Activated naive CD4-positive, alpha-beta T cell (primary cell): ENCODE data around the gene REEP3.
"Not testable (repeated sequence)": the region's sequence is repeated elsewhere in the genome, so short reads cannot be mapped to it uniquely, and the experiment has no call there.

ENCODE experiments used
- DNase-seq, 4 experiments: peaks; one replicate each; lab custom pipeline; 2025; lab: John Stamatoyannopoulos, UW

REEP3 gene, protein sequence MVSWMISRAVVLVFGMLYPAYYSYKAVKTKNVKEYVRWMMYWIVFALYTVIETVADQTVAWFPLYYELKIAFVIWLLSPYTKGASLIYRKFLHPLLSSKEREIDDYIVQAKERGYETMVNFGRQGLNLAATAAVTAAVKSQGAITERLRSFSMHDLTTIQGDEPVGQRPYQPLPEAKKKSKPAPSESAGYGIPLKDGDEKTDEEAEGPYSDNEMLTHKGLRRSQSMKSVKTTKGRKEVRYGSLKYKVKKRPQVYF

DNA sequence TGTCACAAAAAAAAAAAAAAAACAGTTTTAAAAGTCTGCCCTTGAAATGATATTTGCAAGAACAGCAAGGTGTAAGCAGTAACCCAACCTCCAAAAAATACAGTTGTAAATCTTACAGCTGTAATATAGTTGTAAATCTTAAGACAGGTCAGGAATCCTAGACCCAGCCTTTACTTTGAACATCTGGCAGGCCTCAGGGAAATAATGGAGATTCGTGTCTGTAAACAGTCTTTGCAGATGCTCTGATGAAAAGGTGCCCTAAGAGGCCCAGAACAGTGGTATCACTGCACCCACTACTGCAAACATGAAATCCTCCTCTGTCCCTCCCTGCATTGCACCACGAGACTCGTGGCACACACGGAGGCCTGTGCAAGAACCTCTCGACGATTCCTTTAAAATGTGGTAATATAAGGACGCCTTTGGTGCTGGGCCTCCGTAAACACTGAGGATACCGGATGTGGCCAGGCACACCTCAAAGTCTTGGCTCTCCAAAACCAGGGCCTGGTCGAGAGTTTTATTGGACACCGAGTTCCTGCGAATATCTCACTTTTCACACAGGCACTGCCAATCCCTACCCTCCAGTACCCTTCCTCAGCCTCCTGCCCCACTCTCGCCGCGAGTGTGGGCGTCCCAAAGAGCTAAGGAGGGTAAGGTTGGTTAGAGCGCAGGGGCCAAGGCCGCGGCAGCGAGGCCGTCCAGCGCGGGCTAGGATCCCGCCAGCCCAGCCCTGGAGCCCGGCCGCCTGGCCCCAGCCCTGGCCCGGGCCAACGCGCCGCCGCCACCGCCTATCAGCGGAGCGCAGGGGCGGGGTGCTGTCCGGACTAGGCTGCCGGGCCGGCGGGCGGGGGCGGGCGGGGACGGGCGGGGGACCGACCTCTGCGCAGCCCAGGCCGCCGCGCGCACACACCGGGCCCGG lies at the start of gene REEP3:
Gene REEP3 (plus strand): TSS at position 902 of the 916 bp plus-strand sequence. CDS start 145 bp downstream, outside the sequence.
- peak; percentile 4 to 46 (median 26) for DNase-seq

DNA sequence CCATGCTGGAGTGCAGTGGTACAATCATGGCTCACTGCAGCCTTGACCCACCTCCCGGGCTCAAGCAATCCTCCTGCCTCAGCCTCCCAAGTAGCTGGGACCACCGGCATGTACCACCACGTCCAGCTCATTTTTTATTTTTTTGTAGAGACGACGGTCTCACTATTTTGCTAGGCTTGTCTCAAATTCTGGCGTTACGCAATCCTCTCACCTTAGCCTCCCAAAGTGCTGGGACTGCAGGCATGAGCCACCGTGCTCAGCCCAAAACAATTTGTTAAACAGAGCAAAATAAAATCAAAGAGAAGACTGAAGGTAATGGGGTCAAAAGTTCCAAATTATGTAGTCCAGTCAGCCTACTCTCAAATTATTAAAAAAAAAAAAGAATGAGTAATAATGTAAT lies 46.7 kb upstream of the REEP3 start:
- DNase-seq = no peak

DNA sequence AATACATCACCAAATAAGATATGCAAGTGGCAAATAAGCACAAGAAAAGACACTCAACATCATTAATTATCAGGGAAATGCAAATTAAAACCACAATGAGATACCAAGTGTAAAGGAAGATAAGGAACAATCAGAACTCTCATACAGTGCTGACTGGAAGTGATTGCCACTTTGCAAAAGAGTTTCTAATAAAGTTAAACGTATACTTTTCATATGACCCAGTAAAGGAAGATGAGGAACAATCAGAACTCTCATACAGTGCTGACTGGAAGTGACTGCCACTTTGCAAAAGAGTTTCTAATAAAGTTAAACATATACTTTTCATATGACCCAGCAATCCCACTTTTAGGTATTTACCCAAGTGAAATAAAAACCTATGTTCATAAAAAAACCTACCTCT lies 43.3 kb upstream of the REEP3 start:
- no peak for DNase-seq

DNA sequence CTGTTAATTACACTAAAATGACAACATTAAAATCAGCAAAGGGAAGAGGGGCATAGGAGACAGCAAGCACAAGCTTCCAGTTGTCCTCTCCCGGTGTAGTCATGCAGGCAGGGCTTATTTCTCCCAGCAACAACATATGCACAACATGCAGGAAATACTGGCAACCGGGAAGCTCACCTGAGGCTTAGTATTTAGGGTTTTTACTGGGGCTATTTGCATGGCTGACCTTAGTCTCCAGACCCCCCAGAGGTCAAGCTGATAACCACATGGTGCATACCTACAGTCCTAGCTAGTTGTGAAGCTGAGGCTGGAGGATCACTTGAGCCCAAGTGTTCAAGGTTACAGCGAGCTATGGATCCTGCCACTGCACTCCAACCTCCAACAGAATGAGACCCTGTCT lies 42.6 kb upstream of the REEP3 start:
- DNase-seq = no peak

DNA sequence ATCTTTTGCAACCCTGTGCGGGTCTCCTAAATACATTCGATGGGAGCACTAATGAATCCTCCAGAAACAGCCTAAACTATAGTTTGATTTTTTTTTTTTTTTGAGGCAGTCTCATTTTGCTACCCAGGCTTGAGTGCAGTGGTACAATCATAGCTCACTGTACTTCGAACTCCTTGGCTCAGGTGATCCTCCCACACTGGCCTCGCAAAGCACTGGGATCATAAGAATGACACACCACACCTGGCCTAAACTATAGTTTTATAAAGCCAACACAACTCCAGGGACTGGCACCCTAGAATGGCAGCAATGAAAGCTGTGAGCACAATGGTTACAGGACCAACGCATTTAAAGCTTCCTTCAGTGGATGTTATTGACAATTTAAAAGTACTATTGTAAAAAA lies 41.0 kb upstream of the REEP3 start:
- DNase-seq = no peak

DNA sequence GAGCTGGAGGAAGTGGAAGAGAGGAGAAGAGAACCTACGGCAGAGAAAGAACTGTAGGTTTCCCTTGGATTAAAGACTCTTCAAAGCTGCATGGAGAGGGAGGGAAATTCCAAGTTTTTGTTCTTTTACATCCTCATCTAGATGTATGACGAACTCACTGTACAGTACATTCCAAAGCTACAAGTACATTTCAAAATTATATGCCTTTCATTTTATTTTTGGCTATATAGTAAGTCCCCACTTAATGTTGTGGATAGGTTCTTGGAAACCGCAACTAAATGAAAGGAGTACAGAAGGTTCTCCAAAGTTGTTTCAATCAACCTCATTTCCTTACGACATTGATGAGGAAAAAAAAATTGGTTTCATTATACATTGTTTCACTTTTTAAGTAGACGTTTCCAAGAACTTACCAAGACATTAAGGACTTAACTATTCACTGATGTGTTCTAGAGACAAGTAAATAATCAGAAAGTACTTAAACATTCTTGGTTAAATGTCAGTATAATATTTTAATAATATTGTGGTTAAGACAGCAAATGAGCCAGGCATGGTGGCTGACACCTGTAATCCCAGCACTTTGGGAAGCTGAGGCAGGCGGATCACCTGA lies 39.3 kb upstream of the REEP3 start:
- no peak for DNase-seq

DNA sequence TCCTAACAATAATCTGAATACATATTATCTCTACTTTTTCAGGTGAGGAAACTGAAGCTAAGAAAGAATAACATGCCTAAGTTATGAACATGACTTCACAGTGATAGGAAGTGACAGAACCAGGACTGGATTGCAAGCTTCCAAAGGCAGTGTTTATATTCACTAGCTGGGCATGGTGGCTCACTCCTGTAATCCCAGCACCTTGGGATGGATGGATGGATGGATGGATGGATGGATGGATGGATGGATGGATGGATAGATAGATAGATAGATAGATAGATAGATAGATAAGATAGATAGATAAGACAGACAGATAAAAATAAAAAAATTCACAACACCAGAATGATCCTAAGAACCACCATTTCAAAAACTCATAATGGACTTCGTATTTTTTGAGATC lies 37.2 kb upstream of the REEP3 start:
- DNase-seq = no peak

DNA sequence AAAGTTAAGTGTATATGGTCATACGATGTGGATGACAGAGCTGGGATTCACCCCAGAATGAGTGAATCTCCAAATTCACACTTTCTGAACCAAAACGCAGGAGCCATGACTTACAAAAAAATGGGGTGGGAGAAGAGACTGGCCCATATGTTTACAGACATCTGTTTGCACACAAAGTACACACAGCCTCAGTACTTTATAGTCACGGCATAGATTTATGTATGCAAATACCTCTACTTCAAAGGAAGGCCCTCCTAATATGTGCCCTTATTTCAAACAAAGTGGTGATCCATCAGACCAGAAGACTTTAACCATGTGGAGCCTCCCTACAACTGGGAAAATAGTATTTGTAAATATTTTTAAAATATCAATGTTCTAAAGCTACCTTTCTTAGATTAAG lies 33.2 kb upstream of the REEP3 start:
- DNase-seq = no peak

DNA sequence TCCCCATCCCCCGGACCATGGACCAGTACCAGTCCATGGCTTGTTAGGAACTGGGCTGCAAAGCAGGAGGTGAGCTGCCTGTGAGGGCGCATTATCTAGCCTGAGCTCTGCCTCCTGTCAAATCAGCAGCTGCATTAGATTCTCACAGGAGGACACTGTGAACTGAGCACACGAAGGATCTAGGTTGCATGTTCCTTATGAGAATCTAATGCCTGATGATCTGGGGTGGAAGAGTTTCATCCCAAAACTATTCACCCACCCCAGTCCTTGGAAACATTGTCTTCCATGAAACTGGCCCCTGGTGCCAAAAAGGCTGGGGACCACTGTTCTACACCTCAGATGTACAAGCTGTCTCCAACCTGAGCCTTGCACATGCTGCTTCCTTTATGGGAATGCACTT lies 31.4 kb upstream of the REEP3 start:
- DNase-seq = no peak

DNA sequence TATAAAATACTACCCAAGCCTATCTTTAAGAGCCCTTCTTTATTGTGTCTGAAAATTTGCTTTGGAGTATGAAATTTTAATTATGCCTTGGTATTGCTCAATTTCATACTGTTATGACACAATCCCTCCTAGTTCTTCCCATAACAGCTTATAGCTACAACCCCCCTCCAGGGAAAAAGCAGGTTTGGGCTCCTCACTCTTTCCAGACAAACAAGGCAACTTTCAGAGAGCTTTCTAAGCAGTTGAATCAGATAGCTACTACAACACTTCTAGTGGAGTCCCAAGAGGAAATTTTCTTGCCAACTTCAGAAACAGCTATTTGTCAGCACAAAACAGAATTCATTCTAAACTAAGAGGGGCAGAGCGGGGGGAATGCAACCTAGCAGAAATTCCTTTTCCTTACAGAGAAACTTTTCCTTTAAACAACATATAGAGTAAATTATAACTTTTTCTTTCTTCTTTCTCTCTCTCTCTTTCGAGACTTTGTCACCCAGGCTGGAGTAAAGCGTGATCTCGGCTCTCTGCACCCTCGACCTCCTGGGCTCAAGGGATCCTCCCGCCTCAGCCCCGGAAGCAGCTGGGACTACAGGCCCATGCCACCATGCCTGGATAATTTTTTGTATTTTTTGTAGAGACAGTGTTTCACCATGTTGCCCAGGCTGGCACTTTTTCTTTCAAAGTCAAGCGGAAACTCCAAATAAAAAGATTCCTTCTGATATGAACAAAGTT lies 29.4 kb upstream of the REEP3 start:
- DNase-seq = no peak

DNA sequence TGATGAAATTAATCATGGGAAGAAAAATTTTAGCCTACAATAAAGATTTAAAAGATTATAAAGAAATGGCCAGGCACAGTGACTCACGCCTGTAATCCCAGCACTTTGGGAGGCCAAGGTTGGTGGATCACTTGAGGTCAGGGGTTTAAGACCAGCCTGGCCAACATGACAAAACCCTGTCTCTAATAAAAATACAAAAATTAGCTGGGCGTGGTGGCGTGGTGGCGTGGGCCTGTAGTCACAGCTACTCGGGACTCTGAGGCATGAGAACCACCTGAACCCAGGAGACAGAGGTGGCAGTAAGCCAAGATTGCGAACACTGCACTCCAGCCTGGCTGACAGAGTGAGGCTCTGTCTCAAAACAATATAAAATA lies 28.9 kb upstream of the REEP3 start:
- not testable (repeated sequence) for DNase-seq

DNA sequence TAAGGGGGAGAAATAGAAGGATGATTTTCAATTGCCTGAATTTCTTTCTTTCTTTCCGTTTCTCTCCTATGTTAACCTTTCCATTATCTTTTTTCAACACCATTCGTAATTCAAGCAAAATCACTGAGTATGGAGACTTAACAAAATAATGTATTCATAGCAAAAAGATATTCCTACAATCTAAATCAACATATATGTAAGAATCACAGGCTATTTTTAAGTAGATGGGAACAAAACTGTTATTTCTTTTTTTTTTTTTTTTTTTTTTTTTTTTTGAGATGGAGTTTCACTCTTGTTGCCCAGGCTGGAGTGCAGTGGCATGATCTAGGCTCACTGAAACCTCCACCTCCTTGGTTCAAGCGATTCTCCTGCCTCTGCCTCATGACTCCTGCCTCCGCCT lies 28.2 kb upstream of the REEP3 start:
- DNase-seq = no peak

DNA sequence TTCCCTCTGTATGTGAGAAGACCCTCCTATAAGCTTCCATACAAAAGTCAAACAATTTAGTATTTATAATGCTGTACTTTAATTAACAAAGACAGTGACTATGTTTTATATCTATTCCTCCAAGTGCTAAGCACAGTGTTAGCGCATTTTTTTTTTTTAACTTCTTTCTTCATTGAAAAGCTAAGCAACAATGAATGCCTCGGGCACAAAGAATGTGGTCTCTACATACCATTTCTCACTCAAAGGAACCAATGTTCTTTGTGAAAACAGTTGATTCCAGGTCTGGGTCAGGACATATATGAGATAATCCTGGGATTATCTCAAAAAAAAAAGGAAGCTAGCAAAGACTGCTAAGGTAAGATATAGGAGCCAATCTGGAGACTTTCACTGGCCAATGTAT lies 26.2 kb upstream of the REEP3 start:
- no peak for DNase-seq

DNA sequence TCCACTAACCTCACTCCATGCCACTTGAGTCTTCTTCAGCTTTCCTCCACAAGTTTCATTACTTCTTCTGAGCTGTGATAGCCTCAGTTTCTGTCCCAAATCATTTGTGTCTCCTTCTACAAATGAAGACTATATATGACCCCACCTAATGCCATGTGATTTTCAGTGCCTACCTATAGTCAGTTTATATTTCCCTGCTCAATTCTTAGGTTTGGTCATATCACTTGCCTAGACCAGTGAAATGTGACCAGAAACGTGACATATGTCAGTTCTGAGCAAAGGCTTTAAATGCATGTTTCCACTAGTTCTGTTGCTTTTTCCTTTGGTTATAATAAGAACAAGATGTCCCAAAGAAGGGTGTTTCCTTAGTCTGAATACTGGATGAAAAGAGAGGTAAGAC lies 24.6 kb upstream of the REEP3 start:
- no peak for DNase-seq

DNA sequence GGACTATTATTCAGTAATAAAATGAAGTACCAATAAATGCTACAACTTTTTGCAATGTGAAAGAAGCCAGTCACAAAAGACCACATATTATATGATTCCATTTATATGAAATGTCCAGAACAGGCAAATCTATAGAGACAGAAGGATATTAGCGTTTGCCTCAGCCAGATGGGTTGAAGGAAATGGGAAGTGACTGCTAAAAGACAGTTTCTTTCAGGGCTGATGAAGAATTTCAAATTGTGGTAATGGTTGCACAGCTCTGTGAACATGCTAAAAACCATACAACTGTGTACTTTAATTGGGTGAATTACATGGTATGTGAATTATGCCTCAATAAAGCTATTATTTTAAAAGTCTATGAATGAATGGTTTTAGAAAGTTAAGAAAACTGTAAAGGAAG lies 23.9 kb upstream of the REEP3 start:
- DNase-seq = no peak

DNA sequence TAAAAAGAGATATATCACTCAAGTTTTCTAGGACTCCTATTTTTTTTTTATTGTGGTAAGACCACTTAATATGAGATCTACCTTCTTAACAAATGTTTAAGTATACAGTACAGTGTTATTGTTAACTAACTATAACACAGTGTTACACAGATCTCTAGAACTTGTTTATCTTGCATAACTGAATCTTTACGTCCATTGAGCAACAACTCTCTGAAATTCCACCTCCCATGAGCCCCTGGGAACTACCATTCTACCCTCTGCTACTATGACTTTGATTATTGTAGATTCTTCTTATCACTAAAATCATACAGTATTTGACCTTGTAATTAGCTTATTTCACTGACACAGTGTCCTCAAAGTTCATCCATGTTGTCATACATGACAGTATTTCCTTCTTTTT lies 22.5 kb upstream of the REEP3 start:
- DNase-seq = no peak

DNA sequence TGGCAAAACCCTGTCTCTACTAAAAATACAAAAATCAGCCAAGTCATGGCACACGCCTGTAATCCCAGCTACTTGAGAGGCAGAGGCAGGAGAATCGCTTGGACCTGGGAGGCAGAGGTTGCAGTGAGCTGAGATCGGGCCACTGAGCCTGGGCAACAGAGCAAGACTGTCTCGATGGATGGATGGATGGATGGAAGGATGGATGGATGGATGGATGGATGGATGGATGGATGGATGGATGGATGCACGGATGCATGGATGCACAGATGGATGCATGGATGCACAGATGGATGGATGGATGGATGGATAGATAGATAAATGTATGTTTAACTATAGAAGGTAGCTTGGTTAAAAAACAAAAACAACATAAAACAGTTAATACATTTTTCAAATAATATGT lies 20.6 kb upstream of the REEP3 start:
- DNase-seq = not testable (repeated sequence)

DNA sequence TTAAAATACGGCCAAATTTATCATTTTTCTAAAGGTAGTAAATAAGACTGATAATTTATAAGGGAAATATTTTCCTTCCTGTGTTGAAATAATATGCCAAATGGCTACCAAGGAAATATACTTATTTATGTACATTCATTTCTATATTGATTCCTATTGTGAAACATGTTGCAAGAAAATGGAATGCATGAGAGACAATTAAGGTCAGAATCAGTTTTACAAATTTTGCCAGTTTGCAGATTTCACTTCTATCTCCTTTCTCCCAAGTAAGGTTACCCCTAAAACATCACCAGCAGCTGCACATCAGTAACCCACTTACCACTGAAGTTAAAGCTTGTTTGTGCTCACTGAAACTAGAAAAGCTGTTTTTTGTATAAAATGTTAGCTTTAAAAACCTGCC lies 19.2 kb upstream of the REEP3 start:
- DNase-seq = no peak

DNA sequence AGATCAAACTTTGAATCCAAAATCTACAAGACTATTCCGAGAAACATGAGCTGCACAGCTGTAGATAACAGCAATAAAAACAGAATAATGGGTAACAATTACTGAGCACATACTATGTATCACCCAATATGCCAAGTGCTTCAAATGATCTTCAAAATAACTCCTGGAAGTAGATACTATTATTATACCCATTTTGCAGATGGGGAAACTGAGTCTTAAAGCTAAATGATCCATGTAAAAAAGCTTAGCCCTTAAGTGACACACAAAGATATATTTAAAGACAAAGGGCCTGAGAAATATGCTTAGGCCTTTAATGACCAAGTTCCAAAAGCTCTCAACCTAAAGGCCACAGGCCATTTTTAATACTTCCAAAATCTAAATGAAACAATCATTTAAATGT lies 18.4 kb upstream of the REEP3 start:
- DNase-seq = no peak

DNA sequence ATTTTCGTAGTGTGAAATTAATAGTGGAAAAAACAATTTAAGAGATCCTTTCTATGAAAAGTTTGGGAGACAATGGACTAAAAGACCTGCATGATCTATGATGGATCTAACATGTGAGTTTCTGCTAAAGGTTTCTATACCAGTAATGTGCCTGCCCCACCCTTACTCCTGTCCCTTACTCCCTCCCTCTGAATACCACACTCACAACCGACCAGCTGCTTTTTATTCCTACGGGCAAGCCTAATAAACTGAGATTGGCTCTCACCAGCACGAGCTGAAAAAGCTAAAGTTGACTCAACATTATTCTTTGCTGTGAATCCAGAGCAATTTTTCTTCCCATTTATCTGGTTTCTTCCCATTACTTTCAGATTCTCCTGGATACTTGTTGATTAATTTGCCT lies 17.8 kb upstream of the REEP3 start:
- DNase-seq = no peak

DNA sequence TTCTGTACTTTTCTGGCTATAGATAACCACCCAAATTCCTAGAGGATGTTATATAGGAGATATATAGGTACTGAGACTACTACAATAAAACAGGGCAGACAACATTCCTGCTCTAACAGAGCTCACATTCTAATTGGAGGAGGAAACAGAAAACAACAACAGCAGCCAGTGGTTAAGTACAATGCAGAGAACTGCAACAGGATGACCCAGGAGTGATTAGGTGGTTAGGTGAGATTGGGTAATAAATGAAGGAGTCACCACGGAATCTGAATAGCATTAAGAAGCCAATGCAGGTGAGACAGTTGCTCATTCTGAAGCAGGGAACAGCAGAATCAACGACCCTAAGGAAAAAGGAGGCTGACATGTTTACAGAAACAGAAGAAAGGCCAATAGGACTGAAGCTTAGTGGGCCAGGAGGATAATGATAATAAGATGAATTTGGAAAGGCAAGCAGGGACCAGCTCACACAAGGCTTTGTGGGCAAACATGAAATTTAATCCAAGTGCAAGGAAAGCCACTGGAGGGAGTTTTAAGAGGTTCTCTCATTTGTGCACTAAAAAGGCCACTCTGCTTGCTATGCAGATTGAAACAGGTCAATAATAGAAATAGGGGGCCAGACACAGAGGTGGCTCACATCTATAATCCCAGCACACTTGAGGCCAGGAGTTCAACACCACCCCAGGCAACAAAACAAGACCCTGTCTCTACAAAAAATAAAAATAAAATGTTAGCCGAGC lies 16.9 kb upstream of the REEP3 start:
- DNase-seq = no peak

DNA sequence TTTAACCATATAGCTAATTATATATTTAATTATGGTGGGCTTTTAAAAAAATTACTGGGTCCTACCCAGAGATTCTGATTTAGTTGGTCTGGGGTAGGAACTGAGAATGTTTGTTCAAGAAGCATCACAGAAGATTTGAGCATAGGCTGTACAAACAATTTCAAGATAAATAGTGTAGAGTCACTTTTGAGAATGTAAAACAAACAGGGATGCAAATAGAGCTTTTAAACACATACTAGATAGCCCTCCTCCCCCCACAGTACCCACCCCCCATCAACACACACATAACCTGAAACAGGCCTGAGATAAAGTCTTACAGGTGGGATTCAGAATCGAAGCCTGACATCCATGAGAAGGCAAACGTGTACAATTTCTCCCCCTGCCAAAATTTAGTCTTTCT lies 15.6 kb upstream of the REEP3 start:
- no peak for DNase-seq
